Left ventricle myocardium superior (tissue), 1 donor: Measurements from ENCODE around the gene WDTC1. TPM values are rescaled to one million over a fixed set of nuclear protein-coding genes. Genes with fewer than 3 reads are reported as not detected.
"Not testable (repeated sequence)": the region's sequence is repeated elsewhere in the genome, so short reads cannot be mapped to it uniquely, and the experiment has no call there.

Source experiments
- ATAC-seq: fragments of 200-7000 bp; cut with Tn5 transposase; one replicate; pipeline ENCODE4 v1.9.1; 2020; ENCODE audit warnings: mild to moderate bottlenecking, moderate library complexity
- DNase-seq: peaks from one replicate; pipeline ENCODE4 v3.0.0-alpha.2; 2020
- intact Hi-C: fragments of 100-400 bp; cut with micrococcal nuclease; formaldehyde crosslinking; loops from one replicate; pipeline ENCODE4 v1.11.0; 2022
- total RNA-seq: library from RNA; stranded (reverse); fragmentation: NEBNext Ultra II Directional; extraction: Animal tissue kit (Norgen Biotek cat#: 25700); gene quantifications from one replicate; pipeline ENCODE4 v1.2.1, GENCODE V29; 2021
- donor health status: DM: no; HTN: yes; CAD: no; lungs with severe emphysema.

Gene WDTC1
- total RNA-seq, 1 donor from 2014 or later: 68.8 TPM

- intact Hi-C loops: no loop called here
- DNase-seq (no peak), ATAC-seq (no peak)
Measured at GRCh38 chr1:27238032-27238431, 3.6 kb downstream of the WDTC1 start.

GRCh38 chr1:27241677-27242076 is 7.2 kb downstream of the WDTC1 start:
- DNase-seq: no peak
- intact Hi-C loops: no loop called here
- no peak for ATAC-seq

GRCh38 chr1:27243665-27244064 is 9.2 kb downstream of the WDTC1 start:
- ATAC-seq, DNase-seq, intact Hi-C loops: not testable (repeated sequence)

- ATAC-seq: no peak
- DNase-seq: no peak
- intact Hi-C loops: no loop called here
Measured at GRCh38 chr1:27246194-27246593, 11.8 kb downstream of the WDTC1 start.

GRCh38 chr1:27253596-27253995 is 19.2 kb downstream of the WDTC1 start:
- DNase-seq (no peak), ATAC-seq (no peak)
- intact Hi-C loops: no loop called here

- no peak for ATAC-seq
- no peak for DNase-seq
- intact Hi-C loops: no loop called here
Measured at GRCh38 chr1:27255136-27255535, 20.7 kb downstream of the WDTC1 start.

GRCh38 chr1:27257155-27257554 is 22.7 kb downstream of the WDTC1 start:
- intact Hi-C loops: no loop called here
- ATAC-seq (no peak), DNase-seq (no peak)

GRCh38 chr1:27258598-27258997 is 24.2 kb downstream of the WDTC1 start:
- intact Hi-C loops: no loop called here
- no peak for ATAC-seq
- no peak for DNase-seq

GRCh38 chr1:27267153-27267552 is 32.7 kb downstream of the WDTC1 start:
- ATAC-seq (no peak), DNase-seq (no peak)
- intact Hi-C loops: no loop called here

GRCh38 chr1:27269276-27269675 is 34.8 kb downstream of the WDTC1 start:
- ATAC-seq (no peak), DNase-seq (no peak)
- intact Hi-C loops: no loop called here

- intact Hi-C loops: loop anchor here (10.0 kb wide), 1 partner anchor 69 kb away; no protein-coding TSS in a partner anchor
Measured at GRCh38 chr1:27274204-27274603, 39.8 kb downstream of the WDTC1 start.

GRCh38 chr1:27275696-27276095 is 41.3 kb downstream of the WDTC1 start:
- intact Hi-C loops: loop anchor here (10.0 kb wide), 1 partner anchor 71 kb away; no protein-coding TSS in a partner anchor
- ATAC-seq (no peak), DNase-seq (no peak)

More at GRCh38 chr1:27274204-27274603, 39.8 kb downstream of the WDTC1 start:
- no peak for ATAC-seq
- no peak for DNase-seq

- DNase-seq: peak; percentile 89
- intact Hi-C loops: loop anchor here (5.0 kb wide), 1 partner anchor 182 kb away; no protein-coding TSS in a partner anchor
- ATAC-seq: peak; percentile 88
Measured at GRCh38 chr1:27284425-27285273, 50.2 kb downstream of the WDTC1 start.

GRCh38 chr1:27285274-27285660 is 50.8 kb downstream of the WDTC1 start:
- DNase-seq (no peak), ATAC-seq (peak; percentile 20)
- intact Hi-C loops: no loop called here

GRCh38 chr1:27285821-27286220 is 51.4 kb downstream of the WDTC1 start:
- ATAC-seq, intact Hi-C loops: not testable (repeated sequence)

GRCh38 chr1:27289125-27289524 is 54.7 kb downstream of the WDTC1 start:
- DNase-seq, intact Hi-C loops, ATAC-seq: not testable (repeated sequence)

More at GRCh38 chr1:27285821-27286220, 51.4 kb downstream of the WDTC1 start:
- not testable (repeated sequence) for DNase-seq

GRCh38 chr1:27290581-27290980 is 56.1 kb downstream of the WDTC1 start:
- no peak for DNase-seq
- ATAC-seq: no peak
- intact Hi-C loops: no loop called here

- peak; percentile 65 for ATAC-seq
- DNase-seq: peak; percentile 38
- intact Hi-C loops: no loop called here
Measured at GRCh38 chr1:27292106-27292505, 57.7 kb downstream of the WDTC1 start.

GRCh38 chr1:27293915-27294314 is 59.5 kb downstream of the WDTC1 start:
- ATAC-seq (no peak), DNase-seq (no peak)
- intact Hi-C loops: no loop called here

GRCh38 chr1:27296773-27297291 is 62.4 kb downstream of the WDTC1 start:
- intact Hi-C loops: no loop called here
- DNase-seq: peak; percentile 82
- ATAC-seq: peak; percentile 13

- intact Hi-C loops: no loop called here
- ATAC-seq (no peak), DNase-seq (no peak)
Measured at GRCh38 chr1:27297903-27298302, 63.5 kb downstream of the WDTC1 start.
